ENCODE results near the gene GARIN5A. TPM values are rescaled to one million over a fixed set of nuclear protein-coding genes. Genes with fewer than 3 reads are reported as not detected.

GARIN5A gene
- total RNA-seq, 4 donors from 2014 or later, result 0.32 to 0.52 TPM; not detected in 2

DNA sequence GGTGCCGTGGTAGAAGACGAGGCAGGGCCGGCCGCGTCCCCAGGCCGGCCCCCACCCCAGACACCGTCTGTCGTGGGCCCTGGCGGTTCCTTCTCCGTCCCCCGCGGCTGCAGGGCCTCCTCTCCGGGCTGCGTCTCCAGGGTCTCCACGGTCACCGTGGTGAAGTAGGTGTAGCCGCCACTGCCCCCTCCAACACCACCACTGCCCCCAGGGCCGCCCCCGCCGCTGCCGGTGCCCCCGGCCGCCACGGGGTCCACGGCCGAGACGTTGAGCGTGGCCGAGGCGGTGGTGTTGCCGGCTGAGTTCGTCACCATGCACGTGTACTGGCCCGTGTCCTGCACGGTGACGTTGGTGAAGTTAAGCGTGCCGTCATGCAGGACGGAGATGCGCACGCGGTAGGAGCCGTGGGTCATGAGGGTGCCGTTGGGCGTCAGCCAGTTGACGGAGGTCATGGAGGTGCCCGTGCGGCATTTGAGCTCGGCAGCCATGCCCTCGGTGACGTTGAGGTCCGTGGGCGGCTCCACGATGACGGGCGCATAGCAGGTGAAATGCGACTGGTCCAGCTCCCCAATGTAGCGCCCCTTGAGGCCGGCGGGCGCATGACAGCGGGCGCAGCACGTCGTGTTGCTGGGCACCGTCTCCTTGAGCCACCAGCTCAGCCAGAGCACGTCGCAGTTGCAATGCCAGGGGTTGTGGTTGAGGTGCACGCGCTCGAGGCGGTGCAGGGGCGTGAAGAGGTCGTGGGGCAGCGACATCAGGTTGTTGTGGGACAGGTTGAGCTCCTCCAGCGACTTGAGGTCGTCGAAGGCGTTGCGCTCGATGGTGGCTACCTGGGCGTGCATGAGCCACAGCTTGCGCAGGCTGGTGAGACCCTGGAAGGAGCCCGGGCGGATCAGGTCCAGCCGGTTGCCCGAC, 41.7 kb upstream of the GARIN5A start:
- 96% methylated on average over 53 of the region's 87 CpGs for WGBS
- intact Hi-C loops (cut with DNase I), result no loop called here
- Histone ChIP-seq H3K27me3 (peaks cover 0 to 37% (median 0%) of the 10 kb centered on the region in 4 donors), H3K36me3 (peaks cover 0 to 12% (median 0%) of the 10 kb centered on the region in 4 donors), H3K27ac (replicated peaks in 1 of 4) (no peak overlapping the region), H3K4me3 (no peak overlapping the region), H3K4me1 (peaks cover 0 to 5% (median 0%) of the 10 kb centered on the region in 4 donors), H3K9me3 (no peaks in the 10 kb centered on the region)
- TF ChIP-seq POLR2AphosphoS5 (IDR thresholded peaks at IDR 0.05) (no peak), POLR2A (IDR thresholded peaks at IDR 0.05; ENCODE audit: low read depth) (no peak), EP300 (IDR thresholded peaks at IDR 0.05) (no peak)
- TF ChIP-seq, protein P1, sequence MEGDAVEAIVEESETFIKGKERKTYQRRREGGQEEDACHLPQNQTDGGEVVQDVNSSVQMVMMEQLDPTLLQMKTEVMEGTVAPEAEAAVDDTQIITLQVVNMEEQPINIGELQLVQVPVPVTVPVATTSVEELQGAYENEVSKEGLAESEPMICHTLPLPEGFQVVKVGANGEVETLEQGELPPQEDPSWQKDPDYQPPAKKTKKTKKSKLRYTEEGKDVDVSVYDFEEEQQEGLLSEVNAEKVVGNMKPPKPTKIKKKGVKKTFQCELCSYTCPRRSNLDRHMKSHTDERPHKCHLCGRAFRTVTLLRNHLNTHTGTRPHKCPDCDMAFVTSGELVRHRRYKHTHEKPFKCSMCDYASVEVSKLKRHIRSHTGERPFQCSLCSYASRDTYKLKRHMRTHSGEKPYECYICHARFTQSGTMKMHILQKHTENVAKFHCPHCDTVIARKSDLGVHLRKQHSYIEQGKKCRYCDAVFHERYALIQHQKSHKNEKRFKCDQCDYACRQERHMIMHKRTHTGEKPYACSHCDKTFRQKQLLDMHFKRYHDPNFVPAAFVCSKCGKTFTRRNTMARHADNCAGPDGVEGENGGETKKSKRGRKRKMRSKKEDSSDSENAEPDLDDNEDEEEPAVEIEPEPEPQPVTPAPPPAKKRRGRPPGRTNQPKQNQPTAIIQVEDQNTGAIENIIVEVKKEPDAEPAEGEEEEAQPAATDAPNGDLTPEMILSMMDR (IDR thresholded peaks at IDR 0.05), result no peak
- DNase-seq (ENCODE audit: extremely low spot score), result no peak

DNA sequence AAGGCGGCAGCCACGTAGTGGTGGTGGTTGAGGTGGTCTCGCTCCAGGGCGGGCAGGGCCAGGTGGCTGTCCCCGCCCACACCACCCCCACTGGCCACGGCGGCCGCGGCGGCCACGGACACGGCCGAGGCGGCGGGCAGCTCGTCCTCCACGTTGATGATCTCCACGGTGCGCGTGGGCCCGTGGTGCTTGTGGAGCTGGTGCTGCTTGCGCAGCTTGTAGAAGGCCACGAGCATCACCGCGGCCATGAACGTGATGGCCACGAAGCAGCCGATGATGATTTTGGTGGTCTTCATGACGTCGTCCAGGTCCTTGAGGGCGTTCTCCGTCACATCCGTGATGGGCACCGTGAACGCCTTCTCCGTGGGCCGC, 41.0 kb upstream of the GARIN5A start:
- no peak overlapping the region for H3K4me3 ChIP-seq
- peaks cover 0 to 12% (median 0%) of the 10 kb centered on the region in 4 donors for H3K36me3 ChIP-seq
- H3K27ac ChIP-seq (replicated peaks in 1 of 4), result no peak overlapping the region
- peaks cover 0 to 37% (median 0%) of the 10 kb centered on the region in 4 donors for H3K27me3 ChIP-seq
- peaks cover 0 to 5% (median 0%) of the 10 kb centered on the region in 4 donors for H3K4me1 ChIP-seq
- 94% methylated on average over 19 of the region's 37 CpGs for WGBS
- no peaks in the 10 kb centered on the region for H3K9me3 ChIP-seq
- intact Hi-C loops (cut with DNase I), result no loop called here
- TF ChIP-seq, protein P1 (IDR thresholded peaks at IDR 0.05), result no peak
- TF ChIP-seq EP300 (IDR thresholded peaks at IDR 0.05), result no peak
- no peak for TF ChIP-seq POLR2A (IDR thresholded peaks at IDR 0.05; ENCODE audit: low read depth)
- TF ChIP-seq POLR2AphosphoS5 (IDR thresholded peaks at IDR 0.05), result no peak
- DNase-seq (ENCODE audit: extremely low spot score), result no peak

DNA sequence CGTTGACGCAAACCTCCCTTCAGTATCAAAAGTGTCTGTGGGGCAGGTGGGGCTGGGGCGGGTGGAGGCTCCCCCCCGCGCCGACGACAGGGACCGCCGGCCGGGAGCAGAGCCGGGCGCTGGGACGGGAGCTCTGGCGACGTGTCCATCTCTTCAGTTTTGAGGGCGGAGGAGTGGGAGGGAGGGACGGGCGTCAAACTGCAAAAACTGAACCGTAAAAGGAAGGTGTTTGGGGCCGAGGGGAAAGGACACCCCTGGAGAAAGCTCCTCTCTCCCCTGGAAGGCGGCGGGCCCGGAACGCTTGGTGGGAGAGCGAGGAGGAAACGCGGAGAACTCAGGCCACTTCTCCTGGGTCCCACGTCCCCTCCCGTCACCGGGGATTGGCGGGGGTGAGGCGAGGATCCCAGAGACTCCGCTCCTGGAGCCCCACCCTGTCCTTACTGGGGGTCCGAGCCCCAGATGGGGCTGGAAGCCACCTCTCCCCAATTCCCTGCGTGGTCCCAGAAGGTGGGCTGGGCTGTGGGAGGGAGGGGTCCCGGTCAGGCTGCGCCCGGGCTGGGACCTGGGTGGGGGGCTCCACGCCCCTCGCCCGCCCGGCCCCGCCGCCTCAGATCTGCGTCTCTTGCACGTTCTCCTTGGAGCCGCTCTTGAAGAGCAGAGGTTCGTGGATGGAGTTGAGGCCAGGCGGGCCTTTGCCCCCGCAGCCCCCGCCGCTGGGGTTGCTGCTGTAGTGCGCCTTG, 40.5 kb upstream of the GARIN5A start:
- no peaks in the 10 kb centered on the region for H3K9me3 ChIP-seq
- no peak overlapping the region for H3K4me3 ChIP-seq
- H3K27ac ChIP-seq (replicated peaks in 1 of 4), result no peak overlapping the region
- H3K36me3 ChIP-seq, result peaks cover 0 to 12% (median 0%) of the 10 kb centered on the region in 4 donors
- H3K4me1 ChIP-seq, result peaks cover 0 to 7% (median 2%) of the 10 kb centered on the region in 4 donors
- no peak for DNase-seq (ENCODE audit: extremely low spot score)
- 81% methylated on average over 51 of the region's 53 CpGs for WGBS
- intact Hi-C loops (cut with DNase I), result no loop called here
- no peak for TF ChIP-seq POLR2AphosphoS5 (IDR thresholded peaks at IDR 0.05)
- no peak for TF ChIP-seq EP300 (IDR thresholded peaks at IDR 0.05)
- TF ChIP-seq, protein P1 (IDR thresholded peaks at IDR 0.05), result no peak
- TF ChIP-seq POLR2A (IDR thresholded peaks at IDR 0.05; ENCODE audit: low read depth), result no peak
- peaks cover 0 to 37% (median 0%) of the 10 kb centered on the region in 4 donors for H3K27me3 ChIP-seq

DNA sequence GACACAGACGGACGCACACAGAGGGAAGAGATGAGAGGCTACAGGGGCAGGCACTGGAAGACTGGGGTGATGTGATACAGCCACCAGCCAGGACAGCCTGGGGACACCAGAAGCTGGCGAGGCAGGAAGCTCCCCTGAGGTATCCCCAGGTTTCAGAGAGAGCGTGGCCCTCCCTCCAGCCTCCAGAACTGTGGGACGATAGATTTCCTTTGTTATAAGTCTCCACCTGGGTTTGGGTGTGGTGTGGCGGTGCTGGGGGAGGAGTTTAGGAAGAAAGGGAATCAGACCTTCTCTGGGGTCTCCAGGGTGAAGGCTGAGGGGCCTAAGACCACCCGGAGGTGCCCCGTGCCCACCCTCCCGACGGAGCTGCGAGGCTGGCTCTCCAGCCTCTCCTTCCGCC, 39.8 kb upstream of the GARIN5A start:
- DNase-seq (ENCODE audit: extremely low spot score), result no peak
- H3K4me3 ChIP-seq, result no peak overlapping the region
- H3K27ac ChIP-seq (replicated peaks in 1 of 4), result no peak overlapping the region
- TF ChIP-seq POLR2A (IDR thresholded peaks at IDR 0.05; ENCODE audit: low read depth) (no peak), EP300 (IDR thresholded peaks at IDR 0.05) (no peak), POLR2AphosphoS5 (IDR thresholded peaks at IDR 0.05) (no peak)
- TF ChIP-seq, protein P1 (IDR thresholded peaks at IDR 0.05), result no peak
- intact Hi-C loops (cut with DNase I), result no loop called here
- 71% methylated on average over 12 of the region's 12 CpGs for WGBS
- no peaks in the 10 kb centered on the region for H3K9me3 ChIP-seq
- peaks cover 5 to 13% (median 9%) of the 10 kb centered on the region in 4 donors for H3K4me1 ChIP-seq
- peaks cover 0 to 37% (median 0%) of the 10 kb centered on the region in 4 donors for H3K27me3 ChIP-seq
- peaks cover 0 to 12% (median 0%) of the 10 kb centered on the region in 4 donors for H3K36me3 ChIP-seq

Measured in esophagus muscularis mucosa (tissue), 4 donors.